ENCODE data around the gene ST6GALNAC3. TPM values are rescaled to one million over a fixed set of nuclear protein-coding genes. Genes with fewer than 3 reads are reported as not detected.

Gene ST6GALNAC3
- total and polyA plus RNA-seq, 2 donors from 2014 or later: 8.8 to 15.8 TPM

GRCh38 chr1:76381450-76382097, 307.0 kb downstream of the ST6GALNAC3 start:
- FAIRE-seq: no peak

GRCh38 chr1:76388261-76388660, 313.7 kb downstream of the ST6GALNAC3 start:
- H3K9ac ChIP-seq (ENCODE audit: low read length in 3 of 3): no peak overlapping the region
- H3K4me1 ChIP-seq (ENCODE audit: control insufficient read depth in 2 of 3, insufficient read depth in 2 of 3, low read depth in 1 of 3, low read length in 3 of 3): no peaks in the 10 kb centered on the region
- H3K27me3 ChIP-seq (ENCODE audit: control insufficient read depth, insufficient read depth, low read length): no peaks in the 10 kb centered on the region
- TF ChIP-seq CTCF (IDR thresholded peaks at IDR 0.05; ENCODE audit: borderline replicate concordance, extremely low read depth, insufficient read depth): no peak
- H3K36me3 ChIP-seq (ENCODE audit: control insufficient read depth in 2 of 3, insufficient read depth in 3 of 3, low read length in 3 of 3): no peaks in the 10 kb centered on the region
- no peaks in the 10 kb centered on the region for H3K9me3 ChIP-seq (ENCODE audit: control insufficient read depth in 2 of 3, insufficient read depth in 1 of 3, low read length in 3 of 3)
- H3K27ac ChIP-seq (ENCODE audit: low read depth in 2 of 2, low read length in 2 of 2): no peak overlapping the region
- DNase-seq (no peak), FAIRE-seq (no peak)
- intact Hi-C loops (cut with DNase I): no loop called here
- H3K4me3 ChIP-seq (ENCODE audit: low read length in 3 of 3): no peak overlapping the region

More at GRCh38 chr1:76381450-76382097, 307.0 kb downstream of the ST6GALNAC3 start:
- Histone ChIP-seq H3K27me3 (ENCODE audit: control insufficient read depth, insufficient read depth, low read length) (no peaks in the 10 kb centered on the region), H3K4me1 (ENCODE audit: control insufficient read depth in 2 of 3, insufficient read depth in 2 of 3, low read depth in 1 of 3, low read length in 3 of 3) (no peaks in the 10 kb centered on the region), H3K9me3 (ENCODE audit: control insufficient read depth in 2 of 3, insufficient read depth in 1 of 3, low read length in 3 of 3) (no peaks in the 10 kb centered on the region), H3K36me3 (ENCODE audit: control insufficient read depth in 2 of 3, insufficient read depth in 3 of 3, low read length in 3 of 3) (no peaks in the 10 kb centered on the region), H3K27ac (ENCODE audit: low read depth in 2 of 2, low read length in 2 of 2) (no peak overlapping the region), H3K9ac (ENCODE audit: low read length in 3 of 3) (no peak overlapping the region), H3K4me3 (ENCODE audit: low read length in 3 of 3) (no peak overlapping the region)
- no peak for DNase-seq
- intact Hi-C loops (cut with DNase I): no loop called here
- no peak for TF ChIP-seq CTCF (IDR thresholded peaks at IDR 0.05; ENCODE audit: borderline replicate concordance, extremely low read depth, insufficient read depth)

- DNase-seq (no peak), FAIRE-seq (no peak)
Observed at GRCh38 chr1:76390456-76390855, 315.9 kb downstream of the ST6GALNAC3 start.

More at GRCh38 chr1:76390456-76390855, 315.9 kb downstream of the ST6GALNAC3 start:
- no peak overlapping the region for H3K9ac ChIP-seq (ENCODE audit: low read length in 3 of 3)
- H3K4me1 ChIP-seq (ENCODE audit: control insufficient read depth in 2 of 3, insufficient read depth in 2 of 3, low read depth in 1 of 3, low read length in 3 of 3): no peaks in the 10 kb centered on the region
- H3K36me3 ChIP-seq (ENCODE audit: control insufficient read depth in 2 of 3, insufficient read depth in 3 of 3, low read length in 3 of 3): no peaks in the 10 kb centered on the region
- H3K27me3 ChIP-seq (ENCODE audit: control insufficient read depth, insufficient read depth, low read length): no peaks in the 10 kb centered on the region
- H3K27ac ChIP-seq (ENCODE audit: low read depth in 2 of 2, low read length in 2 of 2): no peak overlapping the region
- no peaks in the 10 kb centered on the region for H3K9me3 ChIP-seq (ENCODE audit: control insufficient read depth in 2 of 3, insufficient read depth in 1 of 3, low read length in 3 of 3)
- H3K4me3 ChIP-seq (ENCODE audit: low read length in 3 of 3): no peak overlapping the region
- intact Hi-C loops (cut with DNase I): no loop called here
- no peak for TF ChIP-seq CTCF (IDR thresholded peaks at IDR 0.05; ENCODE audit: borderline replicate concordance, extremely low read depth, insufficient read depth)

All from kidney (tissue), 14 donors.